GM12873 (cell line): ENCODE results near the gene DCUN1D4.

Experiments
- TF ChIP-seq, protein P1 (sequence below): IDR thresholded peaks from 2 replicates; pipeline ENCODE4 v1.5.1; 2012; ENCODE audit warnings: low read depth, mild to moderate bottlenecking, moderate library complexity, low read length, control low read depth; ENCODE audit not compliant: insufficient read depth; ENCODE audit errors: missing control alignments

DCUN1D4 gene

DNA sequence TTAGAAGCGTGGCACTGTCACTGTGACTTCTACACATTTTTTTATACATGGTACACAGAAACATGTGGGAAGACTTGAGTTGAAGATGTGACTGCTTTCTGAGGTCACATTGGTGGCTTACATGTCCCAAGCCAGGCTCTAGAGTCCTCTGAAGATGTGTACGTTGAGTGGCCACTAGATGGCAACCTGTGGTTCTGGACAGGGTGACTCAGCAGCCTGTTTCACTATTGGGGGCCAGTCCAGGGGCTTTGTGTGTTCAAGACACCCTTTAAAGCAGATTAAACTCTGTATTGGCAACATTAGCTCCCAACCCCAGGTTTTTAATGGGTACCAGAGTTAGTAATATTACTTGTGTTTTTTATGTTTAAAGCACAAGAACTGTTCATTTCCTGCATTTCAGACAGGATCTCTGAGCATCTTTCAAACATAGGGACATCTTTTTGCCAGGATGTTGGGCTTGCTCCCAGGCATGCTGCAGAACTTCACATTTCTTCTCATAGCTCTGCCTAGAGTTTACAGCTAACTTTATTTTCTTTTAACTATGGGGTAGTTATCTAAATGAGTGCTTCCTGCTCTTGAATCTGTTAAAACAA lies 53.0 kb downstream of the DCUN1D4 start:
- TF ChIP-seq, protein P1, sequence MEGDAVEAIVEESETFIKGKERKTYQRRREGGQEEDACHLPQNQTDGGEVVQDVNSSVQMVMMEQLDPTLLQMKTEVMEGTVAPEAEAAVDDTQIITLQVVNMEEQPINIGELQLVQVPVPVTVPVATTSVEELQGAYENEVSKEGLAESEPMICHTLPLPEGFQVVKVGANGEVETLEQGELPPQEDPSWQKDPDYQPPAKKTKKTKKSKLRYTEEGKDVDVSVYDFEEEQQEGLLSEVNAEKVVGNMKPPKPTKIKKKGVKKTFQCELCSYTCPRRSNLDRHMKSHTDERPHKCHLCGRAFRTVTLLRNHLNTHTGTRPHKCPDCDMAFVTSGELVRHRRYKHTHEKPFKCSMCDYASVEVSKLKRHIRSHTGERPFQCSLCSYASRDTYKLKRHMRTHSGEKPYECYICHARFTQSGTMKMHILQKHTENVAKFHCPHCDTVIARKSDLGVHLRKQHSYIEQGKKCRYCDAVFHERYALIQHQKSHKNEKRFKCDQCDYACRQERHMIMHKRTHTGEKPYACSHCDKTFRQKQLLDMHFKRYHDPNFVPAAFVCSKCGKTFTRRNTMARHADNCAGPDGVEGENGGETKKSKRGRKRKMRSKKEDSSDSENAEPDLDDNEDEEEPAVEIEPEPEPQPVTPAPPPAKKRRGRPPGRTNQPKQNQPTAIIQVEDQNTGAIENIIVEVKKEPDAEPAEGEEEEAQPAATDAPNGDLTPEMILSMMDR = peak; percentile 91

DNA sequence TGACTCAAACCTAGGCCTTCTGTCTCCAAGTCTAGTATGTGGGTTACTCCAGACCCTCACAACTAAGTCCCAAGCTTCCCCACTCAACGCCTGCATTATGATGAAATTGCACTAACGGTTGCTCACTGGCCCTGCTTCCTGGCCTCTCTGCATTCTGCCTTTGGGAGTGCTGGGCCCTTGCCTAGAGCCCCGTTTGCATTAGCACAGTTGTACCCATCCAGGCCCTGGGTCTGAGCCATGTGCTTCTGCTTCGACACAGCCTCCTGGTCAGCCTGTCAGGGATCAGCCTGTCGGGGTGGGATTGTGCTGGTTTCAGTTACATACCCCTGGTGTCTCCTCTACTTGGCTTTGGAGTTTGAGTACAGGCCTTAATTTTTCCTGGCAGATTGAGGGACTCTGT lies 58.4 kb downstream of the DCUN1D4 start:
- TF ChIP-seq, protein P1 = no peak

DNA sequence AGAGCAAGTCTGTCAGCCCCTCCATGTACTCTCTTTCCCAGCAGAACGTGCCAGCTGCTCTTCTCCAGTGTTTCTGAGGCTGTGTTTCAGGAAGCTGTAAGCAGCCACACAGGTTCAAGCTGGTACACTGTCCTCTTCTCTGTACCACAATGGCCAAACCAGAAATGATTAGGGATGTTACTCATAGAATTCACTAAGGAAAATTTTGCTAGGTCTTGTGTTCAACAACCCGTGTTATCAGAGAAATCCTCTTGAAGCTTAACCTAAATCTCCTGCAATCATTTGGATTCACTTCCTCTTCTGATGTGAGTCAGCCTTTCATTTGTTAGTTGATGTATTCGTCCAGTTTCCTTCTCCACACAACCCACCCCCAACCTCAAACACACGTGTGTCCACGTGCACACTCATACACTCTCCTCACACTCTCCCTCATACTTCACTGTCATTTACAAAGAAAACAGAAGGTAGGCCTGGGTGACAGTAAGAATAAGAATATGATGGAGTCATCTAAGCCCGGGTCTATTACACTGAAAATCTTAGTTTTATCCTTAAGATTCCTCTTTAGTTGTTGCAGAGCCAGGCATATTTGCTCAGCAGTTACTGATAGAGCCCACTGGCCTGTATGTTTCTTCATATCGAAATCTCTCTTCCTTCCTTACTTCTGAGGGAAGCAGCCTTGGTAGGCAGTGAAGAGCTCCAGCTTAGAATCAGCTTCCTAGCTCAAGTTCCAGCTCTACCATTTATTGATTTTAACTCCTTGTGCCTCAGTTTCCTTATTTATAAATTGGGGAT lies 63.4 kb downstream of the DCUN1D4 start:
- TF ChIP-seq, protein P1 = no peak

DNA sequence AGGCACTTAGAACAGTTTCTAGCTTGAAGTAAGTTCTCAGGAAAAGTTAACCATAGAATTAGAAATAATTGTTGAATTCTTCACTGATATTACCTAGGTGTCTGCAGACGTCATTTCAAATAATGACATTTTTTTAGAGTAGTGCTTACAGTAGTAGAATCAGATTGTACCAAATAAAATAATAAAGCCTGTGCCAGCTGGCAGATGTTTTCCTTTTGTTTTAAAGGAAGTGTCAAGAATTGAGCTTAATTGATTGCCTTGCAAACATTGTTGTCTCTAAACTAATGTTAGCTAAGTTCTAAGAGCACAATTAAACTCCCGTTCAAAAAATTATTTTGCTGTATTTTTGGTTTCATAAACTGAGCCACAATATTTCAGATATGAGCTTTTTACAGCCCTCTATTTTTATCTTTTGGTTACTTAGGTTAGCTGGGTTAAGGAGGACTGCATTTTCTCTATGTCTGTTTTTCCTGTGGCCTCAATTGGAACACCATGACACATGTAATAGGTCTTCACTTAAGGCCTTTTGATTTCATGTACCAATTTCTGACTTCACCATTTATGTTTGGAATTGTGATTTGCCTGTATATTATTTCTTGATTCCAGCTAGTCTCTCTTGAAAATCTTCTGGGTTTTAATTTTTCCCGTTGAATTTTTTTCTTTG lies 64.2 kb downstream of the DCUN1D4 start:
- TF ChIP-seq, protein P1 = no peak

DNA sequence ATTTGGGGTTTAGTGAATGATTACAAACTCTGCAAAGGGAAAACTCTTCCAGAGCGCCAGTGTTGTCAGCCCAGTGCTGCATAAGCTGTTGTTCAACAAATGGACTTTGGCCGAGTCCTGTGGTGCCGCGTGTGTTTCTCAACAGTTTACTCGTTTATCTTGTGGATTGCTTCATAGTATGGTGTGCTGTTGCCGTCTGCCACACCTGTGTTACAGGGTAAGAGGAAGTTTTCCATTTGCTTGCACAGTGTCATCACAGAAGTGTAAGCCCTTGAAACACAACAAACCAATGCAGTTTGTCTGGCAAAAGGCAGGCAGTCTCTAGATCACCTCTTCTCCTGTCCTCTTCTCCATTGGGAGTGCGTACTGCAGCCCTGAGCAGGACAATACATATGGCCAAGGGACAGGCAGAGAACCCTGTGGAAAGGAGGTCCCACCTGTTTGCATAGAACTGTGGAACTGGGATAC lies 66.3 kb downstream of the DCUN1D4 start:
- TF ChIP-seq, protein P1 = no peak

DNA sequence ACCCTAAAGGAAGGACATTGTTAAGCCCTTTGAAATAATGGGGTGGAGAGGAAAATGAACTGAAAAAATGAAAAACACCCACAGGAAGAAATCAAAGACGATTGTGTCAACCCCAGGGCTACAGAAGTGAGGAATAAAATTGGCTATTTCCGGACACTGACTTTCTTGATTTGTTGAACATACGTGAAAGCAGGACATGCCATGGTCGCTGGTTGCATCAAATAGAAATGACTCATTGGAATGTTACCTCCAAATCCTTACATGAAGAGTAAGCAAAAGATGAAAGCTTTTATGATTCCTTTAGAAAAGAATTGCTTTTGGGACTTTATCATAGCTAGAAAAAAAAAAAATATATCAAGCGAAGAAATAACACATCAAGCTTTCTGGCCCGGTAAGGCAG lies 75.3 kb downstream of the DCUN1D4 start:
- TF ChIP-seq, protein P1 = no peak

DNA sequence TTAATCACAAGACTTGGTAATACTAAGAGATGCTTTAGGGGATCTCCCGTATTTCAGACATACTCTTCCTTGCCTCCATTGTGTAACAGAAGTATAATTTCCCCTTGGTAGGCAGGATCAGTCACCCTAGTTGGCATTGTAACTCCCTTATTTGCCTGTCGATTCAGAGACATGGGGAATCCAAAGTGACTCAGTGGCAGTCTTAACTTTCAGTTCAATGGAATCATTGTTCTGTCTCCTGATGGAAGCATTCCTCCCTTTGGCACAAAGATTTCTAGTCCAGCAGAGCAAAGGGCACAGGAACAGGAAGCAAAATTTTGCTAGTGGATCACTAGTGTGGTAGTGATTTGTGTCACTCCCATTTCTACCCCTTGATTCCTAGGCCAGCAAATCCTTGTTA lies 80.4 kb downstream of the DCUN1D4 start:
- TF ChIP-seq, protein P1 = no peak
